H1 (cell line): ENCODE results near the gene ANKS1B. TPM values are rescaled to one million over a fixed set of nuclear protein-coding genes. Genes with fewer than 3 reads are reported as not detected.

Experiments used
- CTCF ChIA-PET: fragments of 300-600 bp; sonication (Branson Sonifier 250); formaldehyde crosslinking; loops from one replicate; lab custom pipeline; 2021; ENCODE audit not compliant: partially characterized antibody; lab: Charles Lee
- POLR2A ChIA-PET: fragments of 300-600 bp; sonication (Branson Sonifier 250); formaldehyde crosslinking; loops from one replicate; lab custom pipeline; 2021; ENCODE audit warnings: inconsistent platforms; ENCODE audit not compliant: partially characterized antibody; lab: Charles Lee
- DNase-seq, 2 experiments: peaks; one replicate each; pipeline versions ENCODE4 v3.0.0 to v3.0.0-alpha.2; 2010 to 2022; ENCODE audit warnings: low spot score in 2 of 2, low read depth in 1 of 2, mixed read lengths in 1 of 2
- FAIRE-seq: peaks from 2 replicates; lab custom pipeline; 2011; peaks lifted over from hg19 to GRCh38; lab: Jason Lieb, UNC
- H2AFZ ChIP-seq: 2 replicates; pipeline ENCODE4 v1.8.1; 2012; ENCODE audit warnings: low read length, inconsistent platforms
- H2AK5ac ChIP-seq: 2 replicates; pipeline ENCODE4 v1.6.1; 2013; ENCODE audit warnings: low read depth, low read length
- H2BK120ac ChIP-seq: replicated peaks from 2 replicates; pipeline ENCODE3; 2013; ENCODE audit warnings: low read depth, low read length, inconsistent platforms
- H2BK12ac ChIP-seq: 2 replicates; pipeline ENCODE4 v1.6.1; 2013; ENCODE audit warnings: low read depth, low read length
- H2BK15ac ChIP-seq: 2 replicates; pipeline ENCODE4 v1.6.1; 2013; ENCODE audit warnings: low read length
- H2BK20ac ChIP-seq: 2 replicates; pipeline ENCODE4 v1.6.1; 2013; ENCODE audit warnings: low read length
- H2BK5ac ChIP-seq: 2 replicates; pipeline ENCODE4 v1.6.1; 2013; ENCODE audit warnings: low read depth, low read length
- H3K14ac ChIP-seq: 2 replicates; pipeline ENCODE4 v1.6.1; 2013; ENCODE audit warnings: inconsistent platforms; ENCODE audit not compliant: insufficient read length
- H3K18ac ChIP-seq: 2 replicates; pipeline ENCODE4 v1.6.1; 2013; ENCODE audit warnings: low read length; ENCODE audit errors: extremely low read depth
- H3K23ac ChIP-seq: 2 replicates; pipeline ENCODE4 v1.6.1; 2013; ENCODE audit warnings: inconsistent platforms; ENCODE audit not compliant: insufficient read length
- H3K23me2 ChIP-seq: 2 replicates; pipeline ENCODE4 v1.6.1; 2013; ENCODE audit warnings: low read depth, low read length
- H3K27ac ChIP-seq: 2 replicates; pipeline ENCODE4 v1.6.1; 2011; ENCODE audit warnings: low read depth, low read length, inconsistent platforms
- H3K27me3 ChIP-seq, 4 experiments: replicated peaks in 1 of 4; 1 replicate in 1 of 4; 2 replicates in 3 of 4; pipeline versions ENCODE4 v1.6.1 to v1.8.1; 2011 to 2013; ENCODE audit warnings: low read length in 3 of 4, mild to moderate bottlenecking in 3 of 4, inconsistent platforms in 2 of 4, mixed read lengths in 2 of 4, moderate library complexity in 1 of 4; ENCODE audit not compliant: control insufficient read depth in 3 of 4, insufficient read depth in 3 of 4; ENCODE audit errors: extremely low read depth in 1 of 4
- H3K36me3 ChIP-seq, 4 experiments: 2 replicates each; pipeline versions ENCODE4 v1.6.1 to v1.8.1; 2011 to 2013; ENCODE audit warnings: mild to moderate bottlenecking in 4 of 4, low read length in 3 of 4, moderate library complexity in 2 of 4, control low read depth in 1 of 4, inconsistent platforms in 1 of 4; ENCODE audit not compliant: insufficient read depth in 4 of 4, control insufficient read depth in 2 of 4
- H3K4ac ChIP-seq: replicated peaks from 2 replicates; pipeline ENCODE3; 2013; ENCODE audit warnings: low read length, low read depth, mixed read lengths, inconsistent platforms; ENCODE audit not compliant: insufficient read length
- H3K4me1 ChIP-seq, 4 experiments: replicated peaks in 1 of 4; 1 replicate in 1 of 4; 2 replicates in 3 of 4; pipeline versions ENCODE4 v1.6.1 to v1.8.1; 2011 to 2013; ENCODE audit warnings: low read length in 3 of 4, inconsistent platforms in 2 of 4, mixed read lengths in 1 of 4; ENCODE audit not compliant: insufficient read depth in 4 of 4, control insufficient read depth in 3 of 4
- H3K4me2 ChIP-seq, 2 experiments: 2 replicates each; pipeline versions ENCODE4 v1.6.1 to v1.8.1; 2011 to 2013; ENCODE audit warnings: low read depth in 2 of 2, low read length in 2 of 2, control low read depth in 1 of 2, inconsistent platforms in 1 of 2, mild to moderate bottlenecking in 1 of 2; ENCODE audit not compliant: insufficient read depth in 1 of 2
- H3K4me3 ChIP-seq, 4 experiments: fragments of 200-600, 300-600 bp in 1 of 4; sonication (generic), shearing (Covaris generic), sonication (Bioruptor Twin) in 1 of 4; 2 replicates each; pipeline versions ENCODE4 v1.5.1 to v1.8.1; 2011 to 2016; ENCODE audit warnings: low read length in 4 of 4, low read depth in 3 of 4, control low read depth in 2 of 4, inconsistent platforms in 2 of 4, mild to moderate bottlenecking in 2 of 4, mixed read lengths in 1 of 4, moderate library complexity in 1 of 4; ENCODE audit not compliant: insufficient read depth in 2 of 4; ENCODE audit errors: extremely low read depth in 1 of 4
- H3K56ac ChIP-seq: replicated peaks from 2 replicates; pipeline ENCODE3; 2013; ENCODE audit warnings: low read depth, mild to moderate bottlenecking, mixed read lengths, low read length, inconsistent platforms; ENCODE audit not compliant: insufficient read length
- H3K79me1 ChIP-seq: 2 replicates; pipeline ENCODE4 v1.6.1; 2013; ENCODE audit warnings: low read depth, low read length, control low read depth
- H3K79me2 ChIP-seq, 2 experiments: 2 replicates each; pipeline versions ENCODE4 v1.6.1 to v1.8.1; 2012 to 2013; ENCODE audit warnings: low read length in 2 of 2, mild to moderate bottlenecking in 2 of 2, inconsistent platforms in 1 of 2; ENCODE audit not compliant: insufficient read depth in 2 of 2, control insufficient read depth in 1 of 2
- H3K9ac ChIP-seq, 4 experiments: replicated peaks in 1 of 4; 1 replicate in 1 of 4; 2 replicates in 3 of 4; pipeline versions ENCODE4 v1.6.1 to v1.8.1; 2011 to 2013; ENCODE audit warnings: low read depth in 3 of 4, low read length in 3 of 4, control low read depth in 2 of 4, mild to moderate bottlenecking in 2 of 4, moderate library complexity in 2 of 4, inconsistent platforms in 1 of 4; ENCODE audit errors: extremely low read depth in 1 of 4
- H3K9me3 ChIP-seq, 2 experiments: 2 replicates each; pipeline versions ENCODE4 v1.6.1 to v1.8.1; 2012 to 2013; ENCODE audit warnings: mild to moderate bottlenecking in 2 of 2, moderate library complexity in 2 of 2, control low read depth in 1 of 2, inconsistent platforms in 1 of 2, low read depth in 1 of 2, low read length in 1 of 2, mixed read lengths in 1 of 2; ENCODE audit not compliant: insufficient read depth in 2 of 2
- H4K20me1 ChIP-seq, 2 experiments: replicated peaks in 1 of 2; 2 replicates each; pipeline versions ENCODE3 to v1.8.1; 2011 to 2013; ENCODE audit warnings: inconsistent platforms in 2 of 2, low read length in 2 of 2, mild to moderate bottlenecking in 1 of 2; ENCODE audit not compliant: insufficient read depth in 2 of 2, control insufficient read depth in 1 of 2
- H4K5ac ChIP-seq: 2 replicates; pipeline ENCODE4 v1.6.1; 2013; ENCODE audit warnings: low read length, low read depth, mixed read lengths, inconsistent platforms; ENCODE audit not compliant: insufficient read length
- H4K8ac ChIP-seq: 2 replicates; pipeline ENCODE4 v1.8.0; 2013; ENCODE audit warnings: mild to moderate bottlenecking, moderate library complexity, low read length, inconsistent platforms; ENCODE audit not compliant: insufficient read depth; ENCODE audit errors: extremely low read depth
- H4K91ac ChIP-seq: replicated peaks from 2 replicates; pipeline ENCODE3; 2013; ENCODE audit warnings: low read length, mixed read lengths, inconsistent platforms; ENCODE audit not compliant: insufficient read length
- CHD1 ChIP-seq: IDR thresholded peaks from 2 replicates; pipeline ENCODE4 v1.6.1; 2012; ENCODE audit warnings: low read depth, low read length, improper control_type of control experiment
- CREB1 ChIP-seq: IDR thresholded peaks from 2 replicates; pipeline ENCODE4 v1.6.1; 2012; ENCODE audit warnings: inconsistent platforms
- MAFK ChIP-seq: IDR thresholded peaks from 2 replicates; pipeline ENCODE4 v1.6.1; 2012; ENCODE audit warnings: low read depth, mild to moderate bottlenecking, improper control_type of control experiment, low read length
- RAD21 ChIP-seq, 2 experiments: IDR thresholded peaks in 1 of 2; conservative IDR thresholded peaks in 1 of 2; 2 replicates each; pipeline ENCODE4 v1.6.1; 2011; ENCODE audit warnings: low read depth in 2 of 2, low read length in 2 of 2, improper control_type of control experiment in 1 of 2, inconsistent platforms in 1 of 2, mild to moderate bottlenecking in 1 of 2, moderate library complexity in 1 of 2
- RNF2 ChIP-seq: fragments of 200-900, 300-1000 bp; sonication (generic); IDR thresholded peaks from 2 replicates; pipeline ENCODE4 v1.7.1; 2016; ENCODE audit warnings: borderline replicate concordance, low read depth, mild to moderate bottlenecking, antibody characterized with exemption, low read length; ENCODE audit not compliant: poor library complexity, severe bottlenecking; ENCODE audit errors: missing control alignments
- RXRA ChIP-seq: IDR thresholded peaks from 2 replicates; pipeline ENCODE4 v1.6.1; 2011; ENCODE audit warnings: low read depth, mild to moderate bottlenecking, low read length, moderate library complexity; ENCODE audit not compliant: insufficient read depth
- SP2 ChIP-seq: IDR thresholded peaks from 2 replicates; pipeline ENCODE4 v1.6.1; 2012; ENCODE audit warnings: mild to moderate bottlenecking, low read length, inconsistent platforms
- YY1 ChIP-seq: IDR thresholded peaks from 2 replicates; pipeline ENCODE4 v1.6.1; 2011; ENCODE audit warnings: low read depth, mild to moderate bottlenecking, low read length
- WGBS, 2 experiments: shearing (Covaris generic) in 1 of 2; methylation state at CpG; one replicate each; pipeline versions ENCODE4 v1.1.6 to v1.1.7; 2013 to 2015; ENCODE audit warnings: low lambda C conversion rate in 2 of 2, mixed read lengths in 2 of 2, inconsistent platforms in 1 of 2, low coverage in 1 of 2, missing lambda C conversion rate in 1 of 2; ENCODE audit not compliant: insufficient replicate concordance in 2 of 2, insufficient coverage in 1 of 2, insufficient read length in 1 of 2; ENCODE audit errors: extremely low coverage in 1 of 2, missing lambda C conversion rate in 1 of 2; 5-methylcytosine and 5-hydroxymethylcytosine counted together
- polyA plus RNA-seq, 7 experiments: library from polyadenylated mRNA; depleted of rRNA in 3 of 7; stranded (reverse) in 5 of 7; unstranded in 2 of 7; fragments of >200 nt in 5 of 7; fragments of 200-250 nt in 2 of 7; gene quantifications; 1 replicate in 5 of 7; 2 replicates in 1 of 7; 4 replicates in 1 of 7; pipeline versions ENCODE4 v1.2.1 to v1.2.3, GENCODE V29; 2011 to 2013; ENCODE audit warnings: missing spikeins in 2 of 7, mixed read lengths in 2 of 7
- total RNA-seq: library from RNA; stranded (reverse); fragmentation: NEBNext Ultra II Directional; extraction: Animal tissue kit (Norgen Biotek cat#: 25700); gene quantifications from 2 replicates; pipeline ENCODE4 v1.2.1, GENCODE V29; 2021

The ANKS1B gene
- total and polyA plus RNA-seq, 2 of the 8 experiments (the other 6 are each of a cell fraction or from before 2014, with no cell fraction given): 2.7 to 6.1 TPM

DNA sequence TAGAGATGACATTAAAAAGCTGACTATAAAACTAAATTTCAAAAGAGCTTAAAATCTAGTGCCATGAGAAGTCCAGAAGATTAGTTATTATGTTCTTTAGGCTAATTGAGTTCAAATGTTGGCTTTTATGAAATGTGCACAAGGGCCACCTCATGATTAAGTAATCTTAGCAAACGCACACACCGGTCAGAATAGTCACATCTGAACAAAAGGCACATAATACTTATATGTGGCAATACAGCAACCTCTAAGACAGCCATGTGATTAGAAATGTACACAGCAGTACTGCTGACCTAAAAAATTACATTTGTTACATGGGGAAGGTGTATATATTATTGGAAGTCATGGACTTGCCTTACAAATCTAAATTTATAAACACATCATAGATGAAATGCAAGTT is 681.9 kb downstream of the ANKS1B start:
- no peaks in the 10 kb centered on the region for H3K27me3 ChIP-seq
- TF ChIP-seq SP2 (no peak), RNF2 (no peak), YY1 (no peak), CHD1 (no peak), MAFK (no peak), RXRA (no peak), CREB1 (no peak), RAD21 (IDR thresholded peaks at IDR 0.05 in 1 of 2, conservative IDR thresholded peaks at IDR 0.05 in 1 of 2; ENCODE audit: low read depth in 2 of 2, low read length in 2 of 2) (no peak)
- no peaks in the 10 kb centered on the region for H3K9me3 ChIP-seq
- H3K4me2 ChIP-seq: no peak overlapping the region
- no peaks in the 10 kb centered on the region for H4K20me1 ChIP-seq
- H2BK120ac ChIP-seq: no peak overlapping the region
- H2AK5ac ChIP-seq: no peak overlapping the region
- 93% methylated on average over 2 of the region's 2 CpGs; no CpG with 5 or more reads in 1 of the 2 experiments for WGBS, 2 experiments
- H3K4ac ChIP-seq: no peak overlapping the region
- H3K14ac ChIP-seq: no peak overlapping the region
- no peak for FAIRE-seq
- H3K79me1 ChIP-seq: no peaks in the 10 kb centered on the region
- ChIA-PET POLR2A (no interaction called here), CTCF (no interaction called here)
- no peak overlapping the region for H2BK5ac ChIP-seq
- H2BK15ac ChIP-seq: no peak overlapping the region
- H4K91ac ChIP-seq: no peak overlapping the region
- no peak overlapping the region for H4K8ac ChIP-seq
- no peaks in the 10 kb centered on the region; the same call in 1 of the 2 replicates for H3K23me2 ChIP-seq
- H3K56ac ChIP-seq: no peak overlapping the region
- H3K4me3 ChIP-seq: no peak overlapping the region
- no peak overlapping the region for H3K27ac ChIP-seq
- H3K36me3 ChIP-seq: no peaks in the 10 kb centered on the region
- no peak overlapping the region for H3K18ac ChIP-seq
- no peak overlapping the region for H4K5ac ChIP-seq
- H2BK12ac ChIP-seq: no peak overlapping the region
- H2BK20ac ChIP-seq: no peak overlapping the region
- H3K4me1 ChIP-seq: no peaks in the 10 kb centered on the region
- no peak for DNase-seq
- no peak overlapping the region for H3K9ac ChIP-seq
- no peak overlapping the region for H2AFZ ChIP-seq
- no peaks in the 10 kb centered on the region for H3K79me2 ChIP-seq
- H3K23ac ChIP-seq: no peak overlapping the region
